CD4-positive, alpha-beta T cell treated with Interleukin-15 for 4 hours (primary cell): ENCODE measurements around the gene SEC61B.
"Not testable (repeated sequence)": the region's sequence is repeated elsewhere in the genome, so short reads cannot be mapped to it uniquely, and the experiment has no call there.

Source experiments
- DNase-seq: peaks from one replicate; pipeline ENCODE4 v3.0.0-alpha.2; 2020; ENCODE audit warnings: low spot score

The SEC61B gene

DNA sequence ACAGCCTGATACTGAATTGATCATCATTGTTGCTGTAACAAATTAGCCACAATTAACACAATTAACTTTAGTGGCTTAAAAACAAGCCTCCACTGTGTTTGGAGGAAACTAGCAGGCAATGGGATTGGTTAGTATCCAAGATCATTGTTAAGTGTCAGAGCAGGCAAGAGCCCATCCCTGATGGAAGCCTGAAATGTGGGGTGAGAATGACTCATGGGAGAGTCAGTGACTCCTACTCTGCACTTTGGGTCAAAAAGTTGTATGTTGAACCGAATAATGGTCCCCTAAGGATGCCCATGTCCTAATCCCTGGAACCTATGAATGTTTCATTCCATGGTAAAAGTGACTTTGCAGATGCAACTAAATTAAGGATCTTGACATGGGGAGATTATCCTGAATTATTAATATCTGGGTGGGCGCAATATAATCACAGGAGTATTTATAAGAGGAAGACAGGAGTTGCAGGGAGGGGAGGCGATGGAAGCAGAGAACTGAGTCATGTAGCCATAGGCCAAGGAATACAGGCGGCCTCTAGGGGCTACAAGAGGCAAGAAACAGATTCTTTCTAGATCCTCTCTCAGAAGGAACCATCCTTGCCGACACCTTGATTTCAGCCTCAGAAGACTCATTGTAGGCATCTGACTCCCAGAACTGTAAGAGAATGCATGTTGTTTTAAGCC, 29.2 kb upstream of the SEC61B start:
- DNase-seq = no peak

DNA sequence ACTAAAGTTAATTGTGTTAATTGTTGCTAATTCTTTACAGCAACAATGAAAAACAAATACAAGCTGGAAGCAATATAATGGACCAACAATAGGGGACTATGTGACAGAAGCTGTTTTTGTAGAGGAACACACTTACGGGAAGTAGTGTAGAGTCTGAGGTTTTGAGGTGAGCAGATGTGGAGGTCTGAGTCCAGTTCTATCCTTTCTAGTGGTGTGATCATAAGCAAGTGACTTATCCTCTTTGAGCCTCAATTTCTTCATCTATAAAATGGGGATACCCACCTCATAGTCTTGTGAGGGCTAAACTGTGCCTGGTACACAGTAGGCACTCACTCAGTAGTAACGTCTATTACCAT, 28.6 kb upstream of the SEC61B start:
- no peak for DNase-seq

DNA sequence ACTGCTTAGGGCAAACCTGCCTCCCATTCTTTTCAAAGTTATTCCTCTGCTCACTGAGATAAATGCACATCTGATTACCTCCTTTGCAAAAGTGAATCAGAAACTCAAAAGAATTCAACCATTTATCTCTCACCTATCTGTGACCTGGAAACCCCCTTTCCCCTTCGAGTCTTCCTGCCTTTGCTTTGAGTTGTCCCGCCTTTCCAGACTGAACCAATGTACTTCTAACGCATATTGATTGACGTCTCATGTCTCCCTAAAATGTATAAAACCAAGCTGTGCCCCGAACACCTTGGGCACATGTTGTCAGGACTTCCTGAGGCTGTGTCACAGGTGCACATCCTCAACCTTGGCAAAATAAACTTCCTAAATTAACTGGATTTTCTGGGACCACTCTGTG, 25.6 kb upstream of the SEC61B start:
- DNase-seq = not testable (repeated sequence)

DNA sequence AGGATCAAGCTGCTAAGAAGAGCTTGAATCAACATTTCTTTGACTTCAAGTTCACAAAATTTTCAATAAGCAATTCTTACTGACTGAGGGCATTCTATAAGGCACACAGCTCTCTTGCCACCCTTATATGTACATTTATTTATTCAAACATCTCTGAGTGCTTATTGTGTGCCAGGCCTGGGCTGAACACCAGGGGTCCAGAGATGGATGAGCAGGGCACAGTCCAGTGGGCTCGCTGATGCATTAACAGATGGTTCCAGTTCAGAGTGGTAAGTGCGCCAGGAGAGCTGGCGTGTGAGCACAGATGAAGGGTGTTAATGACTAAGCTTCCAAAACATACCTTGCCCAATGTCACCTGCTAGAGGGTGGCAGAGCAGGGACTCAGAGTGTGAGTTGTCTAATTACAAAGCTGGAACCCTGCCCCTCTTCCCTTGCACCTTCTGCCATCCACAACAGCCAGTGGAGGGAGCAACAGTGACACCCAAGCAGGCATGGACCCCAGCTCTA, 24.9 kb upstream of the SEC61B start:
- DNase-seq = no peak

DNA sequence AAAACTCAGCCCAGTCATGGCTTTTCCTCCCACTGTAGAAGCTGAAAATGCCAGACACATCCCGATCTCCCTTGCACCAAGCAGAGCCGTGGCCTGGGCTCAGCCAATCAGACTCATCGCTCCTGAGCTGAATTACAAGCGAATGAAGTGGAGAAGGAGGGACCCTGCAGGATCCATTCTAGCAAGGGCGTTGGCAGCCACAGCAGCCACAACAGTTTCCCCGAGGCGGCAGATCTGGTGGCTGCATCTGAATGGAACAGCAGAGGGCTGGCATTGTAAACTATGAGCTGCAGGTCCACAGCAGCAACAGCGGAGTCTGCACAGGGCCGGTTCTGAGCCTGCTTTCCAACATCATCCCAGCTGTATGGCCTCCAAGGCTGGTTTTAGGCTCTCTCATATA, 24.1 kb upstream of the SEC61B start:
- DNase-seq = no peak

DNA sequence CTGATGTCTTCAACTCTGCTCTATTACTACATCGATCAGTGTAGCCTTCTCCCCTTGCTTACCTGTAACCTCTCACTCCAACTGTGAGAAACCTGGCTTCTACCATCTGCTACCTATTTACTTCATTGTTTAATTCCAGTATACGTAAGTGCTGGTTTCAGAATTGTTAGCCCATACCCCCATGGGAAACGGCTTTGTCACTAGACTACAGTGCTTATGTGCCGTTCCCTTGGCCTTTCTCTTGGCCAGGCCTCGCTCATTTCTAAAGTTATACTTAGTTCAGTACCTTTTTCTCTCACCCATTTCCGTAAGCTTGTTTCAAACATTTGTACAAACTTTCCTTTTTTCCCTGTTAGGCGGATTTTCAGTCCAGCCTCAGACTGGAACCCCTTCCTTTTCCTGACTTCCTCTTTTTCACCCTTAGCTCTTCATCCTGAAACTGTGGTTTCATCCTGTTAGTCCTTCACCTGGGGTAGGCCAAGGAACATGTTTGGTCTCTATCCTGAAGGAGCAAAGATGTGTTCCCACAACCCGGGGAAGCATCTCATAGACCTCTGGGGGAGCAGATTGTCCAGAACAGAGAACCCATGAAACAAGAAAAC, 22.0 kb upstream of the SEC61B start:
- no peak for DNase-seq

DNA sequence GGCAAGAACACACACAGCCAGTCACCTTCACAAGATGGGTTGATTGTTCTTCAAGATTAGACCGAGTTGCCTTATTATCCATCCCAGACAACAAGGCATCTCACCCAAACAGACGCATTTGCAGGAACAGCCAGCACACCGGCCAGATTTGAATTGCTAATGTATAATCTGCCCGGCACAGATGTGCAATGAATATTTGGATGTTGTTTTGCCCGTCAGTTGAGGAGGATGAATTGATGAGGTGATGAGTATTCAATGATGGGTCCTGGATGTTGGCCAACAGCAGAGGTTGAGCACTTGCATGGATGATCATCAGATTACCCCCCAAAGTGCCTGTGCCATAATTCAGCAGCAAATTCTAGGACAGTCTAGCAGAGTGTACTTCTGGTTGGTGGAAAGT, 20.5 kb upstream of the SEC61B start:
- no peak for DNase-seq

DNA sequence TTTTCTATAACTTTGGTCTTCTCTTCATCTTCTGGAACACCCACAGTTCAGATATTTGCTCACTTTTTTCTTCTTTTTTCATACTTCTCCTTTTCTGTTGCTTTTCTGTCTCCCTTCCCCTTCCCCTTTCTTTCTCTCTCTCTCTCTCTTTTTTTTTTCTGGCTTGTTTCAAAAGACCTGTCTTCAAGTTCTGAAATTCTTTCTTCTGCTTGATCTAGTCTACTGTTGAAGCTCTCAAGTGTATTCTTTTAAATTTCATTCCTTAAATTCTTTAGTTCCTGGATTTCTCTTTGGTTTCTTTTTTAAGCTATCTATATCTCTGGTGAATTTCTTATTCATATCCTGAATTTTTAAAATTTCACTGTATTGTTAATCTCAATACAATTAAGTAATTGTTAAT, 11.5 kb upstream of the SEC61B start:
- DNase-seq = no peak

DNA sequence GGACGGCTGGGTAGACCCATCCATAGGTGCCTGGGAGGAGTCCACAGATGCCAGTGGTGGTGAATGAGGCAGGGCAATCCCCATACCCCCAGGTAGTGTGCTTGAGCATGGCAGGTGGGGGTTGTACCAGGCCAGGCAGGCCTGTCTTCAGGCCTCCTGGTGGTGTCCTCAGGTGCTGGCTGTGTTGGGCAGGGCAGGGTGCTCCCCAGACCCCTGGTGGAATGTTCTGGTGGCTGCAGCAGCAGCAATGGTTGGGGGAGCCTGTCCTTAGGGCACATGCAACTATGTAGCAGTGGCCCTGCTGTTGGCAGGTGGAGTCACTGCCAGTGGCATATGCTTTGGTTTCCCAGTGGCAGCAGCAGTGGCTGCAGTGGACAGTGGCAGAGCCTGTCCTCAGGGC, 10.3 kb upstream of the SEC61B start:
- DNase-seq = no peak

DNA sequence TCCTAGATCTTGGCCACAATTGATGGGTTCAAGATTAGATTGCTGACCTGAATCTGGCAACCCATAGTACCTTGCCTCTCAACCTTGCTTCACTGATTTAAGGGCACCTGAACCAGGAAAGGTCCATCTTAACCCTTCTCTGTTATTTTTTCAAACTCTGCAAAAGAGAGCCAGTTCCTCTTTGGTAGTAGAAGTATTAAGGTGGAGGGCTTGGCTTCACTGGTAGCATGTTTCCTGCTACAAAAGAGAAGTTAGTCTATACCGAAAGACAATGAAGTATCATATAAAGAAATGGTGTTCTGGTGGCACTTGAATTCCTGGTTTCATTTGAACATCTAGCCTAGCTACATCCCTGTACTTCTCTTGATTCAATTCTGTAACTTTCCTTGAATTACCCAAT, 8.9 kb upstream of the SEC61B start:
- DNase-seq = no peak

DNA sequence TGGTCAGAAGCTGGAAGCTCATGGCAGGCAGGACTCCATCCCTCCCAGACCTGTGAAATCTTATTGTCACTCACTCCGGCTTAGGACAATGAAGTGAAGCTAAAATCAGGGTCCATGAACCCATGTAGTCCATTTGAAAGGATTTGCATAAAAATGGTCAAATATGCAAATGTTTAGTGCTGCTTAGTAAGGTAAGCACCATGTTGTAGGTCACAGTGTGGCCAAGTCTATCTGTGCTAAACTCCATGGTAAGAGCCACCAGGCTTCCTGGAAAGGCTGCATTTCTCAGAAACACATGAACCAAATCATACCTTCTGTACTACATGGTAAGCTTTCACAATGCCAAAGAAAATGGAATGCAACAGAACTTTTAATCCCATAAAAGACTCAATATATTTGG, 6.0 kb upstream of the SEC61B start:
- DNase-seq = no peak

DNA sequence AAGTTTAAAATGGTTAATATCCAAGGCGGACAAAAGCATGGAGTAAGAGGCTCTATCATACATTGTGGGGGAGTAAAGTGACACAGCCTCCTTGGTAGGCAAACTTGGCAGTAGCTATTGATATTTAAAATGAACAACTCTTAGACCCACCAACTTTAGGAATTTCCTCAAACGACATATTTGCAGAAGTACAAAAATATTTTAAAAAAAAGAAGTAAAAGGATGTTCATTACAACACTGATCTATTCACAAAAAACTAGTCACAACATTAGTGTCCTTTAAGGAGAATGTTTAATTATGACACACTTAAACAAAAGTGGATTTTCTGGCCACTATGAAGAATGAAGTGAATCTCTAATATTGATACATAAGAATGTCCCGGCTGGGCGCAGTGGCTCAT, 2.1 kb upstream of the SEC61B start:
- no peak for DNase-seq

DNA sequence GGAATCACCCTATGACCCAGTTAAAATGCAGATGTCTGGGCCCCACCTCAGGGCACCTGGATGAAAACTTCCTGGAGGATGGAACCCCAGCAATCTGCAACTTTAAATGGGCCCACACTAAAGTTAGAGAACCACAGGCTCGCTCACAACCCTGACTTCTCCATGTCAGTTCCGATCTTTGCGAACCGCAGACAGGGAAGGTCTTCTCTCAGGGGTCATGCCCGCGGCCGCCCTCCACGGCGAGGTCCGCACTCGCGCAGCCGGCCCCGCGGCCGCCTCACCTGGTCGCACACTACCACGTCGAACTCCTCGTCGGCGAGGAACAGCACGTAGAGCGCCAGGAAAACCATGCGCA, 839 bp upstream of the SEC61B start:
- peak; percentile 1 for DNase-seq

DNA sequence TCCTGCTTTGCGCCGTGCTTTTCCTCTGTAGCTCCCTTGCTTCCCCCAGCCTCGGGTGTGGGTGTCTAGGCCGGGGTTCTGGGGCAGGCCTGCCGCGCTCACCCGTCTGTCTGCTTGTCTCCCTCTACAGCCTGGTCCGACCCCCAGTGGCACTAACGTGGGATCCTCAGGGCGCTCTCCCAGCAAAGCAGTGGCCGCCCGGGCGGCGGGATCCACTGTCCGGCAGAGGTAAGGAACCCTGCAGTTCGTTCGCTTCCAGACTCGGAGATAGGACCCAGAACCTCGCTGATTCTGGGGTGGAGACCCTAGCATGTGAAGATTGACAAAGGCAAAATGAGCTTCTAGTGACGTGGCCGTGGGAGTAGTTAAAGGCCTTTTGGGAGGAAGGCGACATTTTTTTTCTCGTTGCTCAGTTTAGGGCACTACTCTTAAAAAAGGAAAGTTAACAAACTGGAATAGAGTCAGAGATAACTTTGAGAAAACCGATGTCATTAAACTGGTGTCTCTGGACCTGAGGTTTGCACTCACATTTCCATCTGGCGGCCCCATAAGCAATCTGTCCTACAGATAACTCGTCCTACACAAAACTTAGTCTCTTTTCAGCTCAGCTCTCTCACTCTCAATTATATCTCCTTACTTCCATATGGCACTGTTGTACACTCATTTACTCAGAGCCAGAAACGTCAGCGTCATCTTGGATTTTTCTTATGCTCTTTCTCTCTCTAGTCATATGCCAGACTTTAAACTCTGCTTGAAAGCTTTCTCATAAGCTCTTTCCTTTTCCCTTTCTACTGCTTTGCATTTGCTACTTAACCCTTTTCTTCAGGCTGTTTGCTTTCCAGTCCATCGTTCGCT, 561 bp downstream of the SEC61B start:
- DNase-seq = peak; percentile 2

DNA sequence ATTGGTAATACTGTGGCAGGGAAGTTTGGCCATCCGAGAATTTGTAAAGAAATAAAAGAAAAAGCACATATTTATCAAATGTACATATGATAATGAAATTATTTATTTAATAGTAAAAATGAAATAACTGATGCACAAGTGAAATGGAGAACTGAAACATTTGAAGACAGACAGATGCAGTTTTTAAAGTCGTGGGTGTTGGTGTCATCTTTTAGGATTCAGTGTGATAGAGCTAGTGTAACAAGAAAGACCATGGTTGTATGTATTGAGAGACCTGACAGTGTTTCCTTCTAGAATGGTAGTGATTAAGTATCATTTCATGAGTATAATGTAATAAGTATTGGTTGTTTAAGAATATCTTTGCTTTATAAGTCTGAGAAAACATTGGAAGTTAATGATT, 2.4 kb downstream of the SEC61B start:
- no peak for DNase-seq

DNA sequence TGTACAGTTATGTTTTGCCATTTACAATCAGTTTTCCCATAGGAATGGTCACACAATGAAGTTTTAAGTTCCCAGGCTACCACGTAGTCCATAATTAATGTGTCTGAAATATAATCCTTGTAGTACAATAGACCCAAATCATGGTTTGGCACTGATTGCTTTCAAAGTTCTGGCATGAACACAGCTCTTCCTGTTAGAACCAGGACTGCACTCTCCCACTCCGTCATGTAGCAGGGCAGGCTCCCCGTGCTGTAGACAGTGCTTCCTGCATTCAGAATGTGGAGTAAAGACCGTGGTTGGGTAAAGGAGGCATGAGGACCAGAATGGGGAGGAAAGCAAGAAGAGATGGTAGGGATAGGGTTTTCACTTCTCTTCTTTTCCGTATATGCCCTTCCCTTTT, 4.0 kb downstream of the SEC61B start:
- DNase-seq = no peak

DNA sequence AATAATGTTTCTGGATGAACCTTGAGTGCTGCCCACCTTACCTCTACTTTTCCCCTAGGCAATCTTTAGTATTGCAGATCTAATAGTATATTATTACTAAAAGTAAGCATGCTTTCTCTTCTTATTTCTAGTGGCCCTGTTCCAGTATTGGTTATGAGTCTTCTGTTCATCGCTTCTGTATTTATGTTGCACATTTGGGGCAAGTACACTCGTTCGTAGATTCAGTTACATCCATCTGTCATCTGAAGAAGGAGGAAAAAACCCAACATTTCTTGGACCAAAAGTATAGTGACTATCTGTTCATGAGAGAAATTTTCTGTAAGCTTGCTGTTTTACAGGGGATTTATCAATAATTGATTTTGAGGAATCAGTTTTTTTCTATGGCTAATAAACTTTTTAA, 8.1 kb downstream of the SEC61B start:
- DNase-seq = no peak

DNA sequence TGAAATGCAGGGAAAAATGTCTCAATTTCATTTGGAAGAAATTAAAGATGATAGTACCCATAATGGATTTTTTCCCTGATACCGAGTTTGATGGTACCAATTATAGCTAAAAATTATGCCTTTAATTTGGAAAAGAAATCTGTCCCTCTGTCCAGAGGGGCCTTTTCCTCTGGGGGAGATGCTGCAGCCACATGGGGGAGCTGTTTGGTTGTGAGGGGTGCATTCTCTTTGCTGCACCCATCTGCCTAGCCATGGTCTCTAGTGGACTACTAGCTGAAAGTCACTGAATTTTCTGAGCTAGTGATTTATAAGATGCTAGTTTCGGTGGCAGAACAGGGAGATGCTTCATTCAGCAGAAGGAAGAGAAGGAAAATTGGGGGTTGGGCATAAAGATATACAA, 9.6 kb downstream of the SEC61B start:
- peak; percentile 4 for DNase-seq

DNA sequence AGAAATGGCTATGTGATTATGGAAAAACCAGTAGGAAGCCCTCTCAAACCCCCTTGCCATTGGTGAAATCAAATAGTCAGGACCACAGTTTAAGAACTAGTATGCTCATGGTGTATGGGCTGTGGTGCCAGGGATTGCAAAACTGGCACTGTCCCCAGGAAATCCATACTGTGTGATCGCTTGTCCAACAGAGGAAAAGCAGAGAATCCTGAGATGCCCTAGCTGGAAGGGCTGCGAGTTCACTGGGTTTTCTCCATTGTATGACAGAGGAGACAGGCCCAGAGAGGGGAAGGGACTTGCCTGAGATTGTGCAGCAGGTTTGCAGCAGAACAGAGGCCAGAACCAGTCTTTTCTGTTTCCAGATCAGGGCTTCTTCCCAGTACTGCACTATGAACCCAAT, 12.5 kb downstream of the SEC61B start:
- DNase-seq = no peak

DNA sequence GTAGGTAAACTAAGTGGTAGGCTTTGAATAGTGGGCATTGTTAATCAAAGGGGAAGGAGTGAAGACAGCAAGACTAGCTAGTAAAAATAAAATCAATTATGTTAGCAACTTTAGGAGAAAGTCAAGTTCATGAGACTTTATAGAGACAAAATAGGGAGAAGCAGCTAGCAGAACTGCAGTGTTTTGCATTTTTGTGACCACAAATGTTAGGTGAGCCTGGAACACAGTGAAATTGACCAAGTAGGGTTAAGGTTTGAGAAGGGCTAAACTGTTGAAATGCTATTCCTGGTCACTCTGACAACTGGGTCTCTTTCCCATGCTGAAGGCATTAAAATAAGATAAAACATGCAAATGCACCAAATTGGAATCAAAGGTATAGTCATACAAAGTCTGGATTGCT, 13.0 kb downstream of the SEC61B start:
- no peak for DNase-seq

DNA sequence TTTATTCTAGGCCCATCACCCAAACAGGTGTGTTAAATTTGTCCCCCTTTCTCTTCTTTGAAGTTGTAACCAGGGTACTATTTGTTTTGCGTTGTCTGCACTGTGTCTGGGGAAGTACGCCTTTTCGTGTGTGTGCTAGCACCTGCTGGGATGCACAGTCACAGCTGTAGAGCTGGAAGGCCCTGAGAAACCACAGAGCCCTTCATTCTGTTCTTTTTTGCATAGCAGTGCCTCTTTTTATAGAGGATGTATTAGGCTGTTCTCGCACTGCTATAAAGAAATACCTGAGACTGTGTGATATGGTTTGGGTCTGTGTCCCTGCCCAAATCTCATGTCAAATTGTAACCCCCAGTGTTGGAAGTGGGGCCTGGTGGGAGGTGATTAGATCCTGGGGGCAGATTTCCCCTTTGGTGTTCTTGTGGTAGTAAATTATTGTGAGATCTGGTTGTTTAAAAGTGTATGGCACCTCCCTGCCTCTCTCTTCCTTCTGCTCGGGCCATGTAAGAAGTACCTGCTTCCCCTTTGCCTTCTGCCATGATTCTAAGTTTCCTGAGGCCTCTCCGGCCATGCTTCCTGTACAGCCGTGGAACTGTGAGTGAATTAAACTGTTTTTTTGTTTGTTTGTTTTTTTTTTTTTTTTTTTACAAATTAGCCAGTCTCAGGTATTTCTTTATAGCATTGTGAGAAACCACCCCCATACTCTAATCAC, 14.0 kb downstream of the SEC61B start:
- DNase-seq = no peak

DNA sequence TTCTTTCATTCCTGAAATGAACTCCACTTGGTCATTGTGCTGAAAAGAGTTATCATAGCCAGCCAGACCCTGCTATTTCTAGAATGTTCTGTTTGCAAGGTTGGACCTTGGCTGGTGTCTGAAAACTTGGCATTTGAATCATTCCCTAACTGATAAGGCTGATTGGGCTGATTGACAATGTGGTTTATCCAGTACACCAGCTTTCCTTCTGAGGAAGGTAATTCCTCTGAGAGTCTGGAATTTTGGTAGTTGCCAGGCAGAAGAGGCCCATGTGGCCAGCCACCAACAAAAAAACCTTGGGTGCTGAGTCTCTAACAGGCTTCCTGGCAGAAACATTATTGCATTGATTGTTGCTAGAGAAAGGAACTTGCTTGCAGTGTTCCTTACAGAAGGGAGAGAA, 15.3 kb downstream of the SEC61B start:
- no peak for DNase-seq

DNA sequence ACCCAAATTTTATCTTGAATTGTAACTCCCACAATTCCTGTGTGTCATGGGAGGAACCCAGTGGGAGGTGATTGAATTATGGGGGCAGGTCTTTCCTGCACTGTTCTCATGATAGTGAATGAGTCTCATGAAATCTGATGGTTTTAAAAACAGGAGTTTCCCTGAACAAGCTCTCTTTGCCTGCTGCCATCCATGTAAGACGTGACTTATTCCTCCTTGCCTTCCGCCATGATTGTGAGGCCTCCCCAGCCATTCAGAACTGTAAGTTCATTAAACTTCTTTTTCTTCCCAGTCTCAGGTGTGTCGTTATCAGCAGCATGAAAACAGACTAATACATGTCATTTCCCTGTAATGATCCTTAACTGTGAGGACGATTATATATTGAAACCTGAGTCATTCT, 15.8 kb downstream of the SEC61B start:
- not testable (repeated sequence) for DNase-seq
